Stimulated activated memory B cell treated with anti-CD40 and anti-IgM and Interleukin-4, amounts not matched to agents 10 μg/mL and 1 μg/mL and 100 μg/mL, for 72 hours (primary cell): ENCODE measurements around the gene CEP350.
"Not testable (repeated sequence)": the region's sequence is repeated elsewhere in the genome, so short reads cannot be mapped to it uniquely, and the experiment has no call there.

ENCODE experiments used
- ATAC-seq: fragments of 150-1000 bp; cut with Tn5 transposase; 2 replicates; pipeline ENCODE4 v1.10.0; 2021
- H3K27ac Mint-ChIP-seq: one replicate; pipeline ENCODE4 v1.8.0; 2022; ENCODE audit warnings: mild to moderate bottlenecking, mixed read lengths
- H3K27me3 Mint-ChIP-seq: one replicate; pipeline ENCODE4 v1.8.0; 2022; ENCODE audit warnings: mixed read lengths
- H3K36me3 Mint-ChIP-seq: one replicate; pipeline ENCODE4 v1.8.0; 2022; ENCODE audit warnings: mixed read lengths
- H3K4me1 Mint-ChIP-seq: one replicate; pipeline ENCODE4 v1.8.0; 2022; ENCODE audit warnings: mixed read lengths
- H3K4me3 Mint-ChIP-seq: one replicate; pipeline ENCODE4 v1.8.0; 2022; ENCODE audit warnings: mild to moderate bottlenecking, moderate library complexity, mixed read lengths
- H3K9me3 Mint-ChIP-seq: one replicate; pipeline ENCODE4 v1.8.0; 2022; ENCODE audit warnings: mixed read lengths

CEP350 gene

DNA sequence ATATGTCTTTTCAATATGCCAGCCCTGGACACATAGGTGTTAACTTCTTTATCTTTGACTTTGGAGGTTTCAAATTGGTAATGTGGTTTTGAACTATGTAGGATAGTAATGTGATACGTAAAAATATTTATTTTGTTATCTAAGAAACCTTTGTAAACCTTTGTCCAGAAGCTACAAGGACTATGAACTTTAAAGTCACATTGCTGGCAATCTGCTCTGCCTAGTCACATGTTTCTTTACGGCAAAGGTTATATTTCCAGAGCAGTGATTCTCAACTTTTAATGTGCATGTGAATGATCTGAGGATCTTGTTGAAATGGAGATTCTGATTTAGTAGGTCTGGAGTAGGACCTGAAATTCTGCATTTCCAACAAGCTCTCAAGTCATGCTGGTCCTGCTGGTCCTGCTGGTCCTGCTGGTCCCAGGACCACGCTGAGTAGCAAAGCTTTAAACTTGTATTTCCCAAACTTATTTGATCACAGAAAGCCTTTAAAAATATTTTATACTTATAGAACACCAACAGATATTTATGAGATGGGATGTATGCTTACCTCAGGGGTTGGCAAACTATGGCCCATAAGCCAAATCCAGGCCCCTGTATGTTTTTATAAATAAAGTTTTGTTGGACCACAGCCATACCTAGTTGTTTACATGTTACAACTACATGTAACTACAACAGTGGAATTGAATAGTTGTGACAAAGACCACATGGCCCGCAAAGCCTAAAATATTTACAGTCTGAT lies 142.1 kb downstream of the CEP350 start:
- Mint-ChIP-seq H3K27me3 (no peaks in the 10 kb centered on the region), H3K4me1 (no peaks in the 10 kb centered on the region), H3K36me3 (peaks cover 76% of the 10 kb centered on the region), H3K27ac (no peak overlapping the region), H3K4me3 (no peak overlapping the region), H3K9me3 (no peaks in the 10 kb centered on the region)
- no peak for ATAC-seq

DNA sequence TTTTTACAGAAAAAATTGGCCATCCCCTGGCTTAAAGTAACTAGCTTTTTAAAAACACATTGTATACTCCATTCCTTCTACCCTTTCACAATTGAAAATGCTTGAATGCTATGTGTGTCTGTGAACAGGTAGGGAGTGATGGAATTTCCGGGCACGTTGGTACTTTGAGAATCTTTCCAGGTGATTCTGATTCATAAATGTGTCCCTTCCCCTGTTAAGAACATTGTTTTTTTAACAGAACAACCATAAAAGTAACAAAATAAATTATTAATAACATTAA lies 142.7 kb downstream of the CEP350 start:
- Mint-ChIP-seq H3K9me3 (no peaks in the 10 kb centered on the region), H3K36me3 (peaks cover 79% of the 10 kb centered on the region), H3K27me3 (no peaks in the 10 kb centered on the region), H3K27ac (no peak overlapping the region), H3K4me1 (no peaks in the 10 kb centered on the region), H3K4me3 (no peak overlapping the region)
- ATAC-seq: no peak

DNA sequence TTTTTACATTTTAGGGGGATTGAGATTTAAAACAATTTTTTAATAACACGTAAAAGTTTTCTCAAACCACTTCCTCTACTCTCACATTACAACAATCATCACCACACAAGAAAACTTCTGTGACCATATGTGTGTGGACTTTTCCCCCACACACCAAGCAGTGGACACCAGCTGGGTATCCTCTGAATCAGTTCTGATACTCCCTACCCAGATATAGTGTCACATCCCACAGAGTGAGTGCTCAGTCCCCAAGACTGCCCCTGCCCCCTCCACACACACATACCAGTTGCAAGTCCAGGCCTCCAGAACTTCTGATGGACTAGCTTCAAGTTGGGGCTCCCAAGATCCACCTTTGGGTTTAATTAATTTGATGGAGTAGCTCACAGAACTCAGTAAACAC lies 146.8 kb downstream of the CEP350 start:
- peaks cover 68% of the 10 kb centered on the region for H3K36me3 Mint-ChIP-seq
- H3K27ac Mint-ChIP-seq: no peak overlapping the region
- H3K4me1 Mint-ChIP-seq: no peaks in the 10 kb centered on the region
- no peaks in the 10 kb centered on the region for H3K9me3 Mint-ChIP-seq
- no peaks in the 10 kb centered on the region for H3K27me3 Mint-ChIP-seq
- no peak overlapping the region for H3K4me3 Mint-ChIP-seq
- no peak for ATAC-seq

DNA sequence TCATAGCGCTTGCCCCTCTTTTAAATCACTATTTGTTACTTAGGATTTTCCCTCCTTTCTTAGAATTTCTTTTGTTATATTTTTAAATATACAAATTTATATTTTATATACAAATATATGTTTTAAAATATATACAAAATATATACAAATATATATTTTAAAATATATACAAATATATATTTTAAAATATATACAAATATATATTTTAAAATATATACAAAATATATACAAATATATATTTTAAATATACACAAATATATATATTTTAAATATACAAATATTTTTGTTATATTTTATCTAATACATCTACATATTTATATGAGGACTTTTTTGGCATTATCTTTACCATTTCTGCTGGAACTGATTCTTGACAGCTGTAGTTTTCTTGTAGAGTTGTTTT lies 149.2 kb downstream of the CEP350 start:
- Mint-ChIP-seq H3K9me3 (no peaks in the 10 kb centered on the region), H3K36me3 (peaks cover 79% of the 10 kb centered on the region), H3K27me3 (no peaks in the 10 kb centered on the region), H3K27ac (no peak overlapping the region), H3K4me3 (no peak overlapping the region), H3K4me1 (no peaks in the 10 kb centered on the region)
- no peak for ATAC-seq

DNA sequence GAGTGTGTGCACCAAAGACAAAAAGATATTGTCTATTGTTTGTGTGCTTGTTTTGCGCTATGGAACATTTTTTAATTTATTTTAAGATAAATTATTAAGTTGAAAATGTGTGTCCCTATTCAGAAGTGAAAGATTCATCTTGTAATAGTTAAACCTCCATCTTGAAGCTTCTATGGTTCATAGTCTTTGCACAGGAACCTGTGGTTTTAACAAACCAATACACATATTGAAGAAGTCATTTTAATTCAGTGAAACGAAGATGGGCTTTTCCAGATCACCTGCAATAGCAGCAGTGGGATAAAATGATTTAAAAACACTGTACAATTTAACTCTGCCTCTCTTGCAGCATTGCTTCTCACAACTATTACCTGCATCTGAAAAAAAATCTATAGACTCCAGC lies 157.5 kb downstream of the CEP350 start:
- H3K27ac Mint-ChIP-seq: no peak overlapping the region
- no peak overlapping the region for H3K4me3 Mint-ChIP-seq
- peaks cover 62% of the 10 kb centered on the region for H3K36me3 Mint-ChIP-seq
- no peaks in the 10 kb centered on the region for H3K27me3 Mint-ChIP-seq
- no peak for ATAC-seq
- no peaks in the 10 kb centered on the region for H3K9me3 Mint-ChIP-seq
- no peaks in the 10 kb centered on the region for H3K4me1 Mint-ChIP-seq

DNA sequence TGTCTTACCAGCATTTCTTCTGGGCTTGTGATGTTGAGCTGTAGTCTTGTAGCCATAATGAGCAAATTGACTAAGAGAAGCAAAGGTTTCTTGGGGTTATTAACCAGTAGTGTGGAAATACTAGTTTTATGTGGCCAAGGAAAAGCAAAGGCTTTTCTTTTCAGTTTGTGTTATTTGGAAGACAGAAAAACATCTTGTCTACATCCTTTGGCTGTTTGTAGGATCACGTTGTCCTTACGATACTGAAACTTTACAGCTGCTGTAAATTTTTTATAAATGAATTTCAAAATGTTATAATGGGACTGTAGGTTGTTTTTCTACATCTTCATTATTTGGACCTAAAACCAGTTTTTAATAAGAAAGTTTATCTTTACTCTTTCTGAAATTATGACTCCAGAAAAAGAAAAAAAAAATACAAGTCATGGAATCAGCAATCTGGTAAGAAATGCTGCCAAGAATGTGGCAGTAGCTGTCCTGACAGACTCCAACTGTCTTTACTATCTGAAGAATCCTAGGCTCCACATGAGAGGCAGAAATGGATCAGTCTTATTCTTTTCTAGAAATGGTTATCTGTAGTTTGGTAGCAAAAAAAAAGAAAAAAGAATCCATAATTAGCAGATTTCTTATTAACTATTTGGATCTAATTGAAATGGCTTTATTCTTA lies 158.5 kb downstream of the CEP350 start:
- Mint-ChIP-seq H3K27ac (no peak overlapping the region), H3K4me3 (no peak overlapping the region), H3K27me3 (no peaks in the 10 kb centered on the region), H3K9me3 (no peaks in the 10 kb centered on the region), H3K4me1 (no peaks in the 10 kb centered on the region), H3K36me3 (peaks cover 51% of the 10 kb centered on the region)
- no peak for ATAC-seq

DNA sequence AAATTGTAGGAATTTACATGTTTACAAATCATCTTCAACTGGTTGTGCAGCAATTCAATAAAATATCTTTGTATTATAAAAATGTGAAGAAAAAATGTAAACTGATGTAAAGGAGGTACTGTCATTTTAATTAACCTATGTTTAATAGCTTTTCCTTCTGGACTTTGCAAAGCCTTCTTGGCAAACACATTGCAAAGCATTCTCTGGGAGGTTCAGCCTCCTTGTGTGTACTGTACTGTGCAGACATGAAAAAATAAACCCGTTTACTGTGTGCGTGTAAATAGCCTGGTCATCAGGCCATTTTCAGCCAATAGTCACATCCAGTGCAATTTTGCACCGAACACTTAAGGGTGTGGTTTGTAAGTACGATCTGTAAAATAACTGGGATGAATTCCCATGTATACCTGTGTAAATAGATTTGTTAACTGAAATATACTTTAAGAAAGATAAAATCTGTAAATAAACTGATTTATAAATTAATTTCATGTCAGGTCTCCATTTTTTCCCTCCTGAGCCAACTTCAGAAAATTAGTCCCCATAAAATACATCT lies 159.9 kb downstream of the CEP350 start:
- H3K27me3 Mint-ChIP-seq: no peaks in the 10 kb centered on the region
- ATAC-seq: no peak
- H3K27ac Mint-ChIP-seq: no peak overlapping the region
- no peaks in the 10 kb centered on the region for H3K9me3 Mint-ChIP-seq
- H3K4me1 Mint-ChIP-seq: no peaks in the 10 kb centered on the region
- H3K4me3 Mint-ChIP-seq: no peak overlapping the region
- H3K36me3 Mint-ChIP-seq: peaks cover 38% of the 10 kb centered on the region

DNA sequence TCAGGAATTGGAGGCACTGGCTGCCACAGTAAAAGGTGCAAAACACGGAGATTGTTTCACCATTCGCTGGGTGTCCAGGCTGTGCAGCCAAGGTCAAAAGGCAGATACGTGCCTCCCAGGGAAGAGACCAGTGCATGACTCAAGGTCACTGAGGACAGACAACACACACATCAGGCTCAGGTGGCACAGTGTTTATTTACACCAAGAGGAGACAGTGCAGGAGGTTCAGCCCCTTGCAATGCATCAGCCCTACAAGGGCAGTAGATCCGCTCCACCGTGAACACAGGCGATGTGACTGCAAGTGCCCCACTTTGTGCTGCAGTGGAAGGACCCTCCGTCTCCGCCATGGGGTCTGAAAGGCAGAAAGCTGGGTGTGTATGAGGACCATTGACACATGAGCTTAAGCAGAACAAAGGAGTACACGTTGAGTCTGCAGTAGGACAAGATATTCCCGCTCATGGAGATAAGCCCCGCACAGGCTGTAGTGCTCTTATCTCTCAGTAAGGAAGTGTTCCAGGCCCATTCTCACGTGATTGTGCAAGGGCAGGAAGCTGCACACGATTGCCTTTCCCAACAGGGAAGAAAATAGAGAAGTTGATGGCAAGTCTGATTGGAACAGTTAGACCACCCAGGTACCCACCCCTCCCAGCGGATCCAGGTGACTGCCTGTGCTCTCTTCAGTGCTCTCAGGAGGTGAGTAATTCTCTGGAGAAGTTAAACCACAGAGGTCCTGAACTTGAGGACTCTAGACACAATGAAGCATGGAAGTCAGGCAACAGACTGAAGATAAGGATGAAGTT lies 162.6 kb downstream of the CEP350 start:
- Mint-ChIP-seq H3K4me1 (no peaks in the 10 kb centered on the region), H3K27me3 (no peaks in the 10 kb centered on the region), H3K36me3 (peaks cover 22% of the 10 kb centered on the region), H3K27ac (no peak overlapping the region), H3K9me3 (no peaks in the 10 kb centered on the region), H3K4me3 (no peak overlapping the region)
- ATAC-seq: no peak

DNA sequence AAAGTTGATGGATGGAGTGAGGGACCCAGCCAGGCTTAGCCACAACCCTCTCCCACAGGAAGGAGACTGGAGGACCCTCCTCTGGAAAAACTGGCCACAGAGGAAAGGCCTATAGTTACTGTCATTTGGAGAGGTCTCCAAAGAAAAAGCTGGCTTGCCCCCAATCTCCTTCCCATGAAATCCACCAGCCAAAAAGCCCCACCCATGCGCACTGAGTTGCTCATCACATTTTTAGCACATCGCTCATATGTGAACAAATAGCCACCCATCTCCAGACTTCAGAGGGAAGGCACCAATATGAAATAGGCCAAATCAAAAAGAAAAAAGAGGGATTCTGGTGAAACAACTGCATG lies 163.1 kb downstream of the CEP350 start:
- no peak overlapping the region for H3K4me3 Mint-ChIP-seq
- no peaks in the 10 kb centered on the region for H3K4me1 Mint-ChIP-seq
- H3K27me3 Mint-ChIP-seq: no peaks in the 10 kb centered on the region
- ATAC-seq: no peak
- no peaks in the 10 kb centered on the region for H3K9me3 Mint-ChIP-seq
- H3K27ac Mint-ChIP-seq: no peak overlapping the region
- H3K36me3 Mint-ChIP-seq: peaks cover 17% of the 10 kb centered on the region

DNA sequence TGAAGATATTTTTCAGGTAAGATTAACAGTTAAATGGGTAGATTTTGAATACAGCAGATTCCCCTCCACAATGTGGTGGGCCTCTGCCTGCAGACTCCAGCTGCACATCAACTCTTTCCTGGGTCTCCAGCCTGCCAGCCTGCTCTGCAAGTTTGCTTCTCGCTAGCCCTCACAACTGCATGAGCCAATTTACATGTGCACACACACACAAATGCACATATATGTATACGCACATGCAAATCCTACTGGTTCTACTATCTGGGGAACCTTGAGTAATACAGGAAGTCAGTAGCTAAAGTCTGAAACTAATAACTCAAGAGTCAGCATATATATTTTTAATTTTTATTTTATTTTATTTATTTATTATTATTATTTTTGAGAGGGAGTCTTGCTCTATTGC lies 165.2 kb downstream of the CEP350 start:
- Mint-ChIP-seq H3K9me3 (no peaks in the 10 kb centered on the region), H3K4me3 (no peak overlapping the region), H3K27ac (no peak overlapping the region), H3K4me1 (no peaks in the 10 kb centered on the region), H3K36me3 (peaks cover 9% of the 10 kb centered on the region), H3K27me3 (no peaks in the 10 kb centered on the region)
- no peak for ATAC-seq

DNA sequence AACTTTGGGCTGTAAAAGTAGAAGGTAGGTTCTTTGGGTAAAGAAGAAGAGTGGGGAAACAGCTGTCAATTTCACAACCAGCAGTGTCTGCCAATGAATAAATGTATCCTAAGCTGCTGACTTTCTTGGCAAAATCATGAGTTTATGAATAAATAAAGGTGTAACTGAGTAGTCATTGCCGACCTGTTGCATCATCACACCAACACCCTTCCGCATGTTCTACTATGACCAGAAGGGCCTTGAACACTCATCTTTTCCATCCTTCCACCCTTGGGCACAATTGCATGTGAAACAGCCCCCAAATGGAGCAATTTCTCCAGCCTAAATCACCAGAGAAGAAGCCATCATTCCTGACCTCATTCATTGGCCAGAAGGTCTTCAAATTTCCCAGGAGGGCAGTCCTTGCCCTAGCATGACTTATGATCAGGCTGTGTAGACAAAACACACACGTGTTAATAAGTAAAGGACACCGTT lies 168.9 kb downstream of the CEP350 start:
- H3K36me3 Mint-ChIP-seq: no peaks in the 10 kb centered on the region

DNA sequence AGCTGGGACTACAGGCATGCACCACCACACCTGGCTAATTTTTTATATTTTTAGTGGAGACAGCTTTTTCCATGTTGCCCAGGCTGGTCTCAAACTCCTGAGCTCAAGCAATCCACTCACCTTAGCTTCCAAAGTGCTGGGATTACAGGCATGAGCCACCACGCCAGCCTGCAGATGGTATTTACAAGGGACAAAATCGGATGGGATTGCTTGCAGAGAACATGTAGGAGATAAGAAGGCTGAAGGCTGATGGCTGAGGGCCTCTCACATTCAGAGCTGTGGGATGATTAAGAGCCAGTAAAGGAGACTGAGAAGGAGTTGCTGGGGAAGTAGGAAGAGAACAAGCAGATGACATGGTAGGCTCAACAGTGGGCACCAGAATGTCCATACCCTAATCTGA lies 176.0 kb downstream of the CEP350 start:
- no peaks in the 10 kb centered on the region for H3K36me3 Mint-ChIP-seq
- H3K9me3 Mint-ChIP-seq: peaks cover 4% of the 10 kb centered on the region
- no peak for ATAC-seq
- H3K27ac Mint-ChIP-seq: no peak overlapping the region
- H3K4me3 Mint-ChIP-seq: no peak overlapping the region
- H3K4me1 Mint-ChIP-seq: no peaks in the 10 kb centered on the region
- H3K27me3 Mint-ChIP-seq: peaks cover 50% of the 10 kb centered on the region

More for the DNA sequence above, 168.9 kb downstream of the CEP350 start:
- H3K27me3 Mint-ChIP-seq: no peaks in the 10 kb centered on the region
- no peak overlapping the region for H3K27ac Mint-ChIP-seq
- H3K4me3 Mint-ChIP-seq: no peak overlapping the region
- no peak for ATAC-seq
- H3K9me3 Mint-ChIP-seq: no peaks in the 10 kb centered on the region
- H3K4me1 Mint-ChIP-seq: no peaks in the 10 kb centered on the region

DNA sequence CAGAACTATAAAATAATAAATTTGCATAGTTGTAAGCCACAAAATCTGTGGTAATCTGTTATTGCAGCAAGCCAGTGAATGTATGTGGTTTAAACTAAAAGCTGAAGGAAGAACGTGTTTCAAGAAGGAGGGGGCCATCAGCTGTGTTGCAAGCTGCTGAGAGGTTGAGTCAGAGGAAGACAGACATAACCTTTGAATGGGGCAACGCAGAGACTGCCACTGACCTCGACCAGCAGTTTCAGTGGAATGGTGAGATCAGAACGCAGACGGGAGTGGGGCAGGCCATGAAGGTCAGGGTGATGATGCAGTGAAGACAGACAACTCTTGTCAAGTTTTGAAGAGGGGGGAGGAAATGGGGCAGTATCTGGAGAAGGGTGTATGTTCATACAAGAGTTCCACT lies 176.9 kb downstream of the CEP350 start:
- Mint-ChIP-seq H3K4me1 (no peaks in the 10 kb centered on the region), H3K36me3 (no peaks in the 10 kb centered on the region), H3K9me3 (peaks cover 5% of the 10 kb centered on the region), H3K27ac (no peak overlapping the region), H3K27me3 (peaks cover 56% of the 10 kb centered on the region), H3K4me3 (no peak overlapping the region)
- ATAC-seq: peak; percentile 60

DNA sequence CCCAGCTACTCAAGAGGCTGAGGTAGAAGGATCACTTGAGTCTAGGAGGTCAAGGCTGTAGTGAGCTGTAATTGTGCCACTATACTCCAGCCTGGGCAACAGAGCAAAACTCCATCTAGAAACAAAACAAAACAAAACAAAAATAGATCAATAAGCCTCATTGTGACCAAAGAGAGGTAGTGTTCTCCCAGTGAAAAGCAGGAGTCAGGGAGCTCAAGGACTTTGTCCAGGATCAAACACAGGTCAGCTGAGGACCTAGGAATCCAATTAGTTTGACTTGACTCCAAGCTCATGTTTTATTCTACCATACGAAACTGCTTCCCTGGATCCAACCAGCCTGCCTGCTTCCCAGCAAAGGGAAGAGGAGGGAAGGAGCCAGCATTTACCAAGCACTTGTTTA lies 178.6 kb downstream of the CEP350 start:
- peaks cover 63% of the 10 kb centered on the region for H3K27me3 Mint-ChIP-seq
- H3K9me3 Mint-ChIP-seq: peaks cover 7% of the 10 kb centered on the region
- no peaks in the 10 kb centered on the region for H3K36me3 Mint-ChIP-seq
- H3K4me3 Mint-ChIP-seq: no peak overlapping the region
- H3K4me1 Mint-ChIP-seq: no peaks in the 10 kb centered on the region
- H3K27ac Mint-ChIP-seq: no peak overlapping the region
- no peak for ATAC-seq

DNA sequence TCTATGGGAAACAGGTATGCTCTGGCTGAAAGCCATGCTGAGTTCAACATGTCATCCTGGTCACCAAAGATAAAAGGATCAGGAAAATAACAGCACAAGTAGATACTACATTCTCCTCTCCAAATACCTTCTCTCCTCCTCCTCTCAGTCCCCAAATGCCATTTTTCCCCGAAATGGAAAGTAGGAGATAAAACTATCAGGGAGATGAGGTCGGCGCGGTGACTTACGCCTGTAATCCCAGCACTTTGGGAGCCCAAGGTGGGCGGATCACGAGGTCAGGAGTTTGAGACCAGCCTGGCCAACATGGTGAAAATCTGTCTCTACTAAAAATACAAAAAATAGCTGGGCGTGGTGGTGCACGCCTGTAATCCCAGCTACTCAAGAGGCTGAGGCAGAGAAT lies 179.1 kb downstream of the CEP350 start:
- not testable (repeated sequence) for ATAC-seq

More for the DNA sequence above, 179.1 kb downstream of the CEP350 start:
- H3K27me3 Mint-ChIP-seq: peaks cover 63% of the 10 kb centered on the region
- not testable (repeated sequence) for H3K4me1 Mint-ChIP-seq, H3K9me3 Mint-ChIP-seq, H3K4me3 Mint-ChIP-seq, H3K36me3 Mint-ChIP-seq, H3K27ac Mint-ChIP-seq
